NCI-H146 treated with DMSO at 0.1 percent for 48 hours (cell line): ENCODE data around the gene FRMD3.
A peak's percentile ranks its signal among the peaks of the same experiment; 100 is the strongest.

Experiments
- DNase-seq: peaks from one replicate; lab custom pipeline; 2025; ENCODE audit not compliant: unreplicated experiment; lab: John Stamatoyannopoulos, UW

FRMD3 gene

DNA sequence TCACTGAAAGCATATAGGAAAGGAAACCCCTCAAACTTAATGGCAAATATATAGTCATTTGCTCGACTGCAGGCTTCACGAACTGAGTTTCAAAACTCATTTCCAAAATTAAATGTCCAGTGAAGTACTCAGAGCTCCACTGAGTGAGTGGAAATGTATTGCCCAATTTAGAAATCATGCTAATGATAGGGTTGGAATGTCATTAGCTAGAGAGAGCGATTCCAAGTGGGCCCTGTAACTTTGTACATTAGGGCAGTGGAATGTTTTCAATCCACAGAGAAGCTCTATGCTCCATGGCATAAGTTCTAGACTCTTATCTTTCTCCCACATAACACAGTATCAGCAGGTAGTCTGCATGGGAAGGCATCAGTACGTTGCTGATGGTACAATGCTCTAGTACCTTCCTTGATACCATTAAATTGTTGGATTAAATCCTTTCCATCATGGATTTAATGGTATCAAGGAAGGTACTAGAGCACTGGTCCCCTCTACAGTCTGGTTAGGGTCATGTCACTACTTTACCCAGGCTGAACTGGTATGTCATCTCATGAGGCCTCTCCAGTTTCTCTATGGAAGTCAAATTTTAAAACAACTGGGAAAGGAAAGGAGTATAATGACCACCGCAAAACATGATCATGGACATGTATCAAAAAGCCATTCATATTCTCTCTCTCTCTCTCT is 292.1 kb downstream of the FRMD3 start:
- DNase-seq, result no peak

DNA sequence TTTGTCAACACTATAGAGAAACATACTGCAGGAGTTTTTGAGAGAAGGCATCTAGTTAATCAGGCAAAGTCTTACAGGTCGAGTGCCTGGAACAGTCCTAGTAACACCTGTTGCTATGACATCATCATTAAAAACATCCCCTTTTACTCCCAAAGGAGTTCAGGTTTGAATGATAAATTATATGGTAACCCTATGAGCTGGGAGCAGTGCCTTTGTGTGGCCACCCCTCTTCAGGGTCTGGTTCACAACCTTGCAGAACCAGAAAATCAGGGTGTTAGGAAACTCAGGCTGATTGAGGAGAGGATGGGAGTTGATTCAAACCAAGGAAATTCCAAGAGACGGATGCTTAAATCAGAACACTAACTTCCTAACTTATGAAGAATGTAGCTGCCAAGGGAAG is 296.1 kb downstream of the FRMD3 start:
- no peak for DNase-seq

DNA sequence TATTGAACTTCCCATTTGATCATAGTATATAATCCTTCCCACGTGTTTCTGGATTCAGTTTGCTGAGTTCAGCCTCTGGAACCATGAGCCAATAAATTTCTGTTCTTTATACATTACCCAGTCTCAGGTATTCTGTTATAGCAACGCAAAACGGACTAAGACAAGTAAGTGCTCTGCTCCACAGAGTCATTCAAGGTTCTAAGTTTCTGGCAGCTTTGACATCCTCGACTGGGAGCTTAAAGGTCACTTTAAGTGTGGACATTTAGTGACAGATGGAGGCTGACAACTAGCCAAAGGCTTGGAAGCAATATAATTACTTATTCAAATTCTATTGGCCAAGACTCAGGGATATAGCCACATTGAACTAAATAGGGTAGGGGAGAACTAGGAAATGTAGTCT is 297.5 kb downstream of the FRMD3 start:
- no peak for DNase-seq

DNA sequence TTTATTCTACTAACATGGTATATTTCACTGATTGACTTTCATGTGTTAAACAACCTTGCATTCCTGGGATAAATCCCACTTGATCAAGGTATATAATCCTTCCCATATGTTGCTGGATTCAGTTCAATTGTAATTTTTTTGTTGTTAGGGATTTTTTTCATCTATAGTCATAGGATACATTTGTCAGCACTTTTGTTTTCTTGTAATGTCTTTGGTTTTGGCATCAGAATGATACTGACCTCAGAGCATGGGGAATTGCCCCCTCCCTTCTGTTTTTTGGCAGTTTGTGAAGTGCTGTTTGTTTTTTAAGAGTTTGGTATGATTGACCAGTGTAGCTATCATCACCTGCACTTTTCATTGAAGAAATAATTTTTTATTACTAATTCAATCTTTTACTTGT is 298.5 kb downstream of the FRMD3 start:
- no peak for DNase-seq

DNA sequence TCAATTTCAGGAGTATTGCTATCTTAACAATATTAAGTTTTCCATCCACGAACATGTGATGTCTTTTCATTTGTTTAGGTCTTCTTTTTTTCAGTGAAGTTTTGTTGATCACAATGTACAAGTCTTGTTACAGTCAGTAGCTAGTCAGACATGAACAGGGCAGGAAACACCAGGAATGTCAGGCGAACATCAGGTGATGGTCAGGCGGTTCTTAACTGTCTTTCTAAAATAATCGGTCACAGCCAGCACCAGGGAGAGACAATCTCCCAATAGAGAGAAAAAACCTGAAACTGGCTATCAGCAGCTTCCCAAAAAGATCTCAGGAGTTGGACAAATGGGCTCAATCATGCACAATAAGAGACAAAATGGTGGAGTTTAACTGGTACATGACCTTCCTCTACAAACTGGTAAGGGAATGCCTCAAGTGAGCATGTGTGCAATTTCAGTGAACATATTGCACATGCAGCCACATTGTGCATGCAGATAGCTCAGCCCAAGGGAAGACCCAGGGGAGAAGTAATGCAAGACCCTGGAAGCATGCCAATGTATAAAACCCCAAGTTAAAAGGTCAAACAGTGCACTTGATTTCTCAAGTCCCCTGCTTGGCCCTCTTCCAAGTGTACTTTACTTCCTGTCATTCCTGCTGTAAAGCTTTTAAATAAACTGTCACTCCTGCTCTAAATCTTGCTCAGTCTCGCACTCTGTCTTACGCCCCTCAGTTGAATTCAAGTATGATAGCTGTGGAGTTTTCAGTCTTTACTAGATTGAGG is 299.1 kb downstream of the FRMD3 start:
- no peak for DNase-seq

DNA sequence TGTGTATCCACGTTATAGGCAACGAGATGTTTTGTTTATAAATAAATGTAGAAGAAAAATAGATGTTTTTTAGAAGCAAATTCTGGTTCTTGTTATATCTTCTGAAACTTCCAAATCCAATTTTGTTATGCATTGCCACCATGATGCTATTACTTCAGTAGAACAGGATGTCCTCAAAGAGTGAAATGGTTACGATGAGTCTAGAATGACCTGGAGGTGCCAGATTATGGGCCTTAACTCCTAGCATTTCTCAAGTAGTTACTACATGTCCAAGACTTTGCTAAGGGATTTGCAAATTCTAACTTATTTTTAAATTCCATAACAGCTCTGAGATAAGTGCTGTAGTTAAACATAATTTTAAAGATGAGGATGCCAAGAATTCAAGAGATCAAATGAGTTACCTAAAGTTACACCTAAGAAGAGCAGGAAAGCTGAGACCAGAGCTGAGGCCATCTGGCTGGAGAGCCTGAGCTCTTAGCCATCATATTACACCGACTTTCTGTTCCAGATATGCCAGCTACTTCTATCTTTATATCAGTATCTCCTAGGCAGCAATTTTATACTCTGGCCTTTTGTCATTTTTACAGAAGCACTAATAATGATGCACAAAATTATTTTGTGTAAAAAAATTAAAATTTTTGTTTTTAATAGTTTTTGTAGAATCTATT is 302.0 kb downstream of the FRMD3 start:
- no peak for DNase-seq

DNA sequence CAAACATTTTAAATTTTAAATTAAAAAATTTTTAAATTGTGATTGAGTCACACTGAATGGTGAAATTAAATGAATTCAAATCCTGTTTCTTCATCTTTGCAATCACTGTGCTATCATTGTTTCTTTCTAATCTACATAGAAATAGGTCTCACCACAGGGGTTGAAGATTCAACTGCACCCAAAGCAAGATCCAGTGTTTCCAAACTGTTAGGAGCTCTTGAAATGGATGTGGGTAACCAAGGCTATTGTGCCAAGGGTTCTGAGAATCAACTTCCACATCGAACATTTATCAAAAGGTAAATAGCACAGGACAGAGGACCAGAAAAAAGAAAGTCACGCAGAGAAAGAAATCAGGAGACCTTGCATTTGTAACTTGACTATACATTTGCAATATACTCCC is 302.7 kb downstream of the FRMD3 start:
- DNase-seq, result no peak

DNA sequence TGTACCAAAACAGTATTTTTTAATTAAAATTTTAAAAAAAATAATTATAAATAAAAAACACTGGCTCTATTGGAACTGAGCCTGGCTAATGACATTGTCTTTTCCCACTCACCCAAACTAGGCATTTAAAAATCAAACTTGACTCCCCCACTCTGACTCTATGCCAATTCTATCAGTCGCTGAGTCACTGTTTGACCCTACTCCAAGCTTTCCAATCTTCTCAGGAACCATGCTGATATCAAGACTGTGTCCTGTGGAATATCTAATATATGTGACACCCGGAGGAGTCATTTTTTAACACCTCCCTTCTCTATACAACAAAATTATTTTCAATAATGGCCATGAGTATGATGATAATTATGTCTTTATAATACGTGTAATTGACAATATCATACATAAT is 303.7 kb downstream of the FRMD3 start:
- no peak for DNase-seq

DNA sequence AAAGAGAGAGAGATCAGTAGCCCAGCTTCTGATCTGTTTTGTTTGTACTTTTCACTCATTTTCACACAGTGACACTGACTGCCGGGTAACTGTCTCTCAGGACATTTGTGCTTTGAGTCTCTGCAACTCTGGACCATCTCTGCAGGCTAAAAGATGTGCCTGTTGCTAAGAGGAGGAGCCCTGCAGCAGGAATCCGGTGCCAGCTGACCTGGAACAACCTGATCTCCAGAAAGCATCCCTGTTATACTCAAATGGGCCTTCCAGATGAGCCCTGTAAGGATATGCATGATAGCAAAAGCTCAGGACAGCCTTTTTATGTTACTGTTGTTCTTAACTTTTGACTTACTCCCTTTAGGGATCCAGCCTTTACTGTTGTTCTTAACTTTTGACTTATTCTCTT is 304.6 kb downstream of the FRMD3 start:
- DNase-seq, result no peak

DNA sequence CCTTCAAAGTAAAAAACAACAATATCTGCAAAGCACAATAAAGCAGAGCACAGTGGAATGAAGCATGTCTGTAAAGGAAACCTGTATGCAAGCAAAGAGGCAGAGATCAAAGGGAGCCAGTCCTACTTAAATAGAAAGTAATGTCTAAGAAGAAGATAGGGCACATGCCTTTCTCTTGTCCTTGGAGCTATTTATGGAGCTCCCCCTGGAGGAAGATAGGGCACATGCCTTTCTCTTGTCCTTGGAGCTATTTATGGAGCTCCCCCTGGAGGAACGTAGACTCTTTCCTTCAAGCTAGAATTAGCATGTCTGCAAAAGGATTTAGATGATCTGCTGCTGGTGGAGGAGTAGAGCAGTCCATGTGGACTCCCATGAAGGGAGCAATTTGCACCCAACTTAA is 307.2 kb downstream of the FRMD3 start:
- no peak for DNase-seq

DNA sequence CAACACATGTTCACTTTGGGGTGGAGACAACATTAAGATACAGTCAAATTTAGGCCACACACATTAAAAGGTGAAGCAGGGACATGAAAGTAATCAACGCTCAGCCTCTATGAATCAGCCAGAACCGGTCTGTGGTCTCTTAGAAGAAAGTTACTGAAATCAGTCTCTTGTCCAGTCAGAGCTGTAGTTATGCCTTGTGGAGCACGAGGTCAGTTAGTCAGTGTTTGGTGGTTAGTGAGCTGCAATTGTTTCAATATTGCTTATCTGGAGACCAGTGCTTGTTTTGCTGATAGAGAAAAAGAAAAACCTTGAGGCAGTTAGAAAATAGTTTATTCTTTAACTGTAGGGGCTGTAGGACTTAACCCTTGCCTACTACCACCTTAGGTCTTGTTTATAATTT is 317.5 kb downstream of the FRMD3 start:
- no peak for DNase-seq

DNA sequence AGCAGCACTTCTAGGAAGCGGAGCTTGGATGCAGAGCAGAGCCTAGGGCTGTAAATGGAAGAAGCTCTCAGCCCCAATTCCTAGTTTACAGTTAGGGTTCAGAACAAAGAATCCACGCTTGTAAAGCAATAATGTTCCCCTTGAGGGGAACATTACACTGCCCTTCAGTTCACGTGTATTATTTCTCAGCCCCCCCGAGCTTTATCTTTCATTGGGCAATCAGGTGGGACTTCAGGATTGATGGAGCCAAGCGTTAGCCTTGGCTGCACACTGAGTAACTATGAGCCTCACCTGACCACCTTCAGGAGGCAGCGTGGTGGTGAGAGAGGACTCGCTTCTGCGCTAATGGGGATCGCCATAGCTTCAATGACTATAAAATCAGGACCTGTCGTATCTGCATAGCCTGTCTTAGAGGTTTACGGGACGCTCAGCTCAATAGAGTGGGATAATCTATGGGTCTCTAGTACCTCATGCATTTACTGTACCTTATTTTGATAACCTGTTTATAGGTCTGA is 318.2 kb downstream of the FRMD3 start:
- no peak for DNase-seq

DNA sequence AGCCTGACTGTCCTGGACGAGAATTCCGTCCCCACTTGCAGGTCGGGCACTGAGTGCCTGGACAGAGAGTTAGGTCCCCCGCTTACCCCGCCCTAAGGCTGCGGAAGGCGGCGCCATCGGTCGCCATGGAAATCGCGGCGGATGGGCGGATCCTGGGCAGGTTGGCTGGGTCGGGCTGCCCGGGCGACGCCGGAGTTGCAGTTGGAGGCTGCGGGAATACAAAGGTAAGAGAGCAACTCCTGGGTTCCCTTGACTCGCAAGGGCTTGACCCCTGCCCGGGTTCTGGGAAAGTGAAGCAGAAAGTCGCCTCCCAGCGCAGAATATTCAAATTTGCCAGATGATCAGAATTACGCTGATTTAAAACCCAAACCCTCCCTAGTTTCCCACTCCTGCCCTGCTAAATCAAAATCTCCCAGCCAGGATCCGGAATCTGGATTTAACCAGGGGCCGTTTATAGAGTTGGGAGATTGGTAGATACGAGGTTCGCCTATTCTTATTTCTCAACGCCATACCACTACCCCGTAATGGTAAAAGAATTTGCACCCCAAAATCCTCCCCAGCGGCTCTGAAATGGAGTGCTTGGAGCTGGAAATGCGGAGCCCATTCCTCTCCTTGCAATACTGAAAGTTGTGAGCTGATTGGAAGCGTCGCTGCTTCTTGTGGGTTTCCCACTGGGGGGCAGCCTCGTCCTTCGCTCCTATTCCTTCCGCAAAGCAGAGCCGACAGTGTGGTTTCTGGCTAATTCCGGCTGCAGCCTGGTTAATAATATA is 318.9 kb downstream of the FRMD3 start:
- DNase-seq, result no peak

DNA sequence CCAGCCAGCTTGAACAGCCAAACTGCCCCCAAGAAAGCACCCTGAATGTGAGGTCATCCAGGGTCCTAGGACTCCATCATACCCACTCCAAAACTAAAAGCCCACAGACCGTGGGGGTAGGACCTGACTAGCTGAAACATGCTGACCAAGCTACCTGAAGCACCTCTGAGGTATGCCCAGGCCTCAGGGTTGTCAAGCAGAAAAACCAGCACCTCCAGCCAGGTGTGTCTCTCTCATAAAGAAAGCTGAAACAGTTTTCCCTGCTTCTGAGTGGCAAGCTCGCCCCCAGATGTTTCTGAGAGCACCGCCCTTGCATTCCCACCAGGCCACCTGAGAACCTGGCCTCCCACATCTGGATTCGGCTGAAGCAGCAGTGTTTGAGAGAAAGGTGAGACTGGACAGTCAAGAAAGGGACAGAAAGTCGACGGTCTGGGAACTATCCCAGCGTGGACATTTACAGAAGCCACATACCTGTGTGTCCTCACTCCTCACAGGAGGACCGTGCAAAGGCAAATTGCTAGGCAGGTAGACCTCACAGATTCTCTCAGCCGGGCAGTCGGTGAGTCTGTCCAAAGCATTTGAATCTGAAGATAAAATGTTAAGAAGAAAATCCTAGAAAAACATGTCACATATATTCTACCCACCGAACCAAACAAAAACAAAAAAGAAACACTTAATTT is 319.6 kb downstream of the FRMD3 start:
- DNase-seq, result no peak

DNA sequence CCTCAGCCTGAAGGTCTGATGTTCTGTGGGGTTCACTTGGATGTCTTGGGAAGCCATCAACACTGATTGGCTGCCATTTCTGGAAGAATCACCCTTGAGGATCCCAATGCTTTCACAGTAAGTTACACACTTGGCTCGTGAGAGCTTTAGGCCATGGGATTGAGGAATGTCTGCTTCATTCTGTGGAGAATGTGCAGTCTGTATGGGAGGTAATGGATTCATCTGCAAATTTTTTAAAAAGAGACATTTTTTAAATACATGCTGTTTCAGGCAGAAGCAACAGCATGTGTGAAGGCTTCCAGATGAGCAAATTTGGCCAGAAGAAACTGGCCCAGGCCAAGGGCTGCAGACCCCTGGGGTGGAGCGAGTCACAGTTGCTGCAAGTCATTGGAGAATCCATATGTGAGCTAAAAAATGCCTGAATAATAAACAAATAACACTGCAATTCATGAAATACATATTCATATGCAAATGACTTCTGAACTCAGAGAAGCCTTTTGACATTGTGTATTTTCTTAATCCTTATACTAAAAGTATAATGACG is 328.9 kb downstream of the FRMD3 start:
- DNase-seq, result no peak

DNA sequence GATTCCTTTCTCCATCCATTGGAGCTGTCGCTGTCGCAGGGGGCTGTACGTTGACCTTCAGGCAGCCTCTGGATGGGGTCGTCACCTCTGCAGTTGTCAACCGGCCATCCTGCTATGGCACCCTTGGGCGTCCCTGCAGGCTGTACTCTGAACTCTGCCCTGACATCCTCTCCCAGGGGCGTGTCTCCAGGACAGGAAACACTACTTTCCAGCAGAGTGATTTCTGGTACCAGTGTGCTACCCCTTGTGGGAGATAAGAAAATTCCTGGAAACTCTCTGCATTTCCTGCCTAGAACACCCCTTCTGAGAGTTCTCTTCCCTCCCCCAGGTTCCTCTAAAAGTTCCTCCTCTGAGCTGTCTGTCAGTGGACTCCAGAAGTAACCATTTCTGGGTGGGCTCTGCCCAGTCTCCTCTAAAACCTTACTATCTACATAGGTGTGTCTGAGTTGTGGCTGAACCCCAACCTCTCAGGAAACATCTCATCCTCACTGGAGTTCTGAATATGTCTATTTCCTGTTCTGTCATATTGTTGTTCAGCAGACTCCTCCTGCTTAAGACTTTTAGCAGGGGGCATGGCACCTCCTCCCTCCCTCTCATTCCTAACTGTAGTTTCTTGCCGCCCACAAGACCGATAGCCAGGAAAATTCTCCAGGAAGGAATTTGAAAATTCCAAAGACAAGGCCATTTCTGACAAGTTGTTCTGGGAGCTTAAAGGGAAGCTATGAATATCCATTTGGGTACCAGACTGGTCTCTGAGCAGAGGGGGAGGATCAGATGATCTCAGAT is 329.9 kb downstream of the FRMD3 start:
- DNase-seq, result no peak

DNA sequence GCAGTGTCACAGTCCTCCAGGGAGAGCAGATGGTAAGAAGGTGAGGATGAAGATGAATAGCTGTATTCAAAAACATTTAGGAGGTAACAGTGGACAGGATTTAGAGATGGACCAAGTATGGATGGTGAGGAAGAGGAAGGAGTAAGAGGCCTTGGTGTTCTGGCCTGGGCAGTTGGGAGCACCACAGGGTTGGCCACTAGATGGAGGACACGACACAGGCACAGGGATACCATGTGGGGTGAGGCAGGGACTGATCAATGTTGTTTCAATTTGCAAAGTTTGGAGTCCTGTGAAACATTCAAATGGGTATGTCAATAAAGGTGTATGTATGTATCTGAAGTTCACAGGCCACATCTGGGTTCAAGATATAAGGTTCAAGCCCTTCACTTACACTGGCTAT is 334.2 kb downstream of the FRMD3 start:
- DNase-seq, result no peak

DNA sequence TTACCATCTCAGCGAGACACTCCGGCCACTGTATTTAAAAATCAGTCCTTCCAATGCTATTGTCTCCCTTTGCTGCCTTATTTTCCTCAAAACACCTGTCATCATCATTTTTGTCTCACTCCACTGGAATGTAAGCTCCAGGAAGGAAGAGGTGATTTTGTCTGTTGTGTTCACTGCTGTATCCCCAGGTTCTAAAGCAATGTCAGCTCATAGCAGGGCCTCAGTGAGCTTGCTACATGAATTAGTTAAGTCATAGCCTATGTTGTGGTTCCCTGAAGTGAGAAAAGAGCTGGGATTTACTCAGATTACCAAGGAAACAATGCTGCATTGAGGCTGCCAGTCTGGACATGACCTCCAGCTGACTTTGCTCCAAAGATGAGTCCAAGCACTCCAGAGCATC is 337.7 kb downstream of the FRMD3 start:
- no peak for DNase-seq

DNA sequence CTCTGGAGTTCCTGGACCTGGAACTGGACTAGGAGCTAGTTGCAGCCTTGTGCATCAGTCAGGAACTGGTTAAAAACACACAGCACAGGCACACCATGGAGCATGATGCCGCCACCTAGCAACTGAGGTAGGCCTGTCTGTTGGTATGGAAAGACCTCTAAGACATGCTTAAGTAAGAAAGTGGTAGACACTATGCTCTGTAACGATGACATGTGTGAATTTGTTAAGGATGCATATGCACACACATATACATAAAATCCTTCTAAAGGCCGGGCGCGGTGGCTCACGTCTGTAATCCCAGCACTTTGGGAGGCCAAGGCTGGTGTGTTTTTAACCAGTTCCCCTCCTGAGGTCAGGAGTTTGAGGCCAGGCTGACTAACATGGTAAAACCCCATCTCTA is 338.4 kb downstream of the FRMD3 start:
- no peak for DNase-seq

DNA sequence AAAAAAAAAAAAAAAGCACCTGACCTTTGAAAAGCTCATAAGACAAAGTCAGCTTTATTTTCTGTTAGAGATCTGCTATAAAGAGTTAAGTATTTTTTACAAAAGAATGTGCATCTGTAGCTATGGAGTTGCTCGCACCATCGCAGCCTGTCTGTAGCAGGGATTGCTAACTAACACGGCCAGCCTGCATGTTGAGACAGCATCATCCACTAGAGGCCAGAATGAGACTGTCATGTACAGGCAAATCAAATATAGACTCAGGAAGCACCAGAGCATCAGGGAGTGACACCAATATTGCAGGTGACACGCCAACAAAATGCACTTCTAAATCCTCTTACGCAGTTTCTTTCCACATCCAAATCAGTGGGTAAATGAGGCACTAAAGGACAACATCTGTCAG is 339.0 kb downstream of the FRMD3 start:
- DNase-seq, result peak; percentile 61
